B cell (primary cell): ENCODE data around the gene CAPRIN1.

Source experiments
- EZH2 ChIP-seq: IDR thresholded peaks from 2 replicates; pipeline ENCODE4 v1.6.1; 2012; ENCODE audit warnings: borderline replicate concordance, low read depth, mild to moderate bottlenecking, moderate library complexity, low read length; ENCODE audit not compliant: insufficient read depth, poor library complexity, severe bottlenecking
- TF ChIP-seq, protein P1 (sequence below): fragments of 200-600 bp; IDR thresholded peaks from one replicate; pipeline ENCODE4 v1.8.0; 2022; ENCODE audit warnings: antibody characterized with exemption, mild to moderate bottlenecking

DNA sequence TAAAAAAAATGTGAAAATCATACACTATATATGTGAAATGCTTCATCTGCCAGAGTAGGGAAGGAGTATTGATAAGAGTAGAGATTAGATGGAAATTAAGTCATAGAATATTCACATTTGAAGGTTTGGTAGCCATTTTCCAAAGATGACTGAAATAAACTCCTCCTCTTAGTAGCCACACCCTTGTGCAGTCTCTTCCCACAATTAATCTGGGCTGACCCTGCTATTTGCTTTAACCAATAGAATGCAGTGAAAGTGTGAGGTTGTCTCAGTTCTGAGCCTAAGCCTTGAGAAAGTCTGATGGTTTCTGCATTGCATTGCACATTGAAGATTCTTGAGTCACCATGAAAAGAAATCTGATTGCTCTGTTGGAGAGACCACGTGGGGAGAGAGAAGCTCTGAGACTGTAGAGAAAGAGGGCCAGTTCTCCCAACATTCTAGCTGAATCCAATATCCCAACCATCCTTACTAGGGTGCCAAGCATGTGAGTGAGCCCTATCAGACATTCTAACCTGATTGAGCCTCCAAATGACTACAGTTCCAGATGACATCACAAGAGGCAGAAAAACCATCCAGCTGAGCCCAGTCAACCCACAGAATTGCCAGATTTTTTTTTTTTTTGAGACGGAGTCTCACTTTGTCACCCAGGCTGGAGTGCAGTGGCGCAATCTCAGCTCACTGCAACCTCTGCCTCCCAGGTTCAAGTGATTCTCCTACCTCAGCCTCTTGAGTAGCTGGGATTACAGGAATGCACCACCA is 29.4 kb upstream of the CAPRIN1 start:
- TF ChIP-seq, protein P1, sequence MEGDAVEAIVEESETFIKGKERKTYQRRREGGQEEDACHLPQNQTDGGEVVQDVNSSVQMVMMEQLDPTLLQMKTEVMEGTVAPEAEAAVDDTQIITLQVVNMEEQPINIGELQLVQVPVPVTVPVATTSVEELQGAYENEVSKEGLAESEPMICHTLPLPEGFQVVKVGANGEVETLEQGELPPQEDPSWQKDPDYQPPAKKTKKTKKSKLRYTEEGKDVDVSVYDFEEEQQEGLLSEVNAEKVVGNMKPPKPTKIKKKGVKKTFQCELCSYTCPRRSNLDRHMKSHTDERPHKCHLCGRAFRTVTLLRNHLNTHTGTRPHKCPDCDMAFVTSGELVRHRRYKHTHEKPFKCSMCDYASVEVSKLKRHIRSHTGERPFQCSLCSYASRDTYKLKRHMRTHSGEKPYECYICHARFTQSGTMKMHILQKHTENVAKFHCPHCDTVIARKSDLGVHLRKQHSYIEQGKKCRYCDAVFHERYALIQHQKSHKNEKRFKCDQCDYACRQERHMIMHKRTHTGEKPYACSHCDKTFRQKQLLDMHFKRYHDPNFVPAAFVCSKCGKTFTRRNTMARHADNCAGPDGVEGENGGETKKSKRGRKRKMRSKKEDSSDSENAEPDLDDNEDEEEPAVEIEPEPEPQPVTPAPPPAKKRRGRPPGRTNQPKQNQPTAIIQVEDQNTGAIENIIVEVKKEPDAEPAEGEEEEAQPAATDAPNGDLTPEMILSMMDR: no peak
- TF ChIP-seq EZH2: no peak
